ENCODE results near the gene WDR86.

Gene WDR86

DNA sequence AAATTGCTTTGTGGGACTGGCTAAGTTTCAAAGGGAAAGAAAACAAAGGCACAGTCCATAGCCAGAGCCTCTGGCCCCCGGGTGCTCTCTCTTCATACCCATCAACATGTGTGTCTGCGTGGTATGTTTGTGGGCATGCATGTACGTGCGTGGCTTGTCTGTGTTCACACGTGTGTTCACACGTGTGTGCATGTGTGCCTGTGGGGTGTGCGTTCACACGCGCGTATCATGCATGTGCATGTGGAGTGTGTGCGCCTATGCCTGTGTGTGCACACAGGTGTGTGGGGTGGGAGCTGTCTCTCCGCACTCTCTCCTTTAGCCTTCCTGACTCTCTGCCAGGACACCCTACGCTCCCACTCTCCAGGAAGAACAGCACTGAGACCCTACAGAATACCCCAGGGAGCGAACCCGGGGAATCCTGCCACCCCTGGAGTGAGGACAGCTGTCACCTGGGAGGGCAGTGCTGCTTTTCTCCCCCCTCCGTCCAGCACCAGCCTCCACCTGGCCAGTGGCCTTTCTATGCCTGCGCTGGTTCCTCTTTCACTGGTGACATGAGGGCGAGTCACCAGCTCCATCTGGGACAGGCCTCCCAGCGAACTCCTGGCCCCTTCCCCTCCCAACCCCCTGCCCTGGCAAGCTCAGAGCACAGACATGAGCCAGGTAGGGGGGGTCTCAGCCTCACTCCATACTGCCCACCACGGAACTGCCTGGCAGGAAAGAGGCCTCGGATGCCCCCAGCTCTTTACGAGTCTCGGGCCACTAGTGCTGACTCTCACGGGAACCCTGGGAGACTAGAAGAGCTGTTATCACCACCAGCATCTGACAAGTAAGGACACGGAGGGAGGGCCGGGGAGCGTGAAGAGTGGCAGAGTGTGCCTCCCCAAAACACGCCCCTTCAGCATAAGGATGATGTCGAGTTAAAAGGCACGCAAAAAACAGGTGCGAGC lies 16.5 kb downstream of the WDR86 start:
- TF ChIP-seq CTCF (conservative IDR thresholded peaks at IDR 0.05; ENCODE audit: low read depth, low read length) = no peak
- DNase-seq (ENCODE audit: low read depth) = no peak
- H3K4me3 ChIP-seq (ENCODE audit: low read depth, low read length) = no peak overlapping the region

DNA sequence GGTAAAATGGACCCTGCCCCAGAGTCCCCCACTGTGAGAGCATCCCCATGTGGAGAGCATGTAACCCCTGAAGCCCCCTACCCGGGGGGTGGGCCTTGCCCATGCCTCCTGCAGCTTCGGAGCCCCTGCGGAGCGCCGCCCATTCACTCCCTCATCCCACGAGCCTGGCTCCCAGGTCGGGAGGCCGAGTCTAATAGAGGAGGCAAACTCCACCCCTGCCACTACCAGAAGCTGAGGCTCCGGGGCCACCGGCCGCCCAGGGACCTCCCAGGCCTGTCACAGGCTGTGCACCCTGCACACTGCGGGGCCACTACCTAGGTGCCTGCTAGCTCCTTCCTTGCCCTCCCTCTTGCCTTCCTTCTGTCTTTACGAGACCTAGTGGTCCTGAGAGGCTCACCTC lies 17.4 kb downstream of the WDR86 start:
- DNase-seq (ENCODE audit: low read depth) = no peak
- no peak overlapping the region for H3K4me3 ChIP-seq (ENCODE audit: low read depth, low read length)
- TF ChIP-seq CTCF (conservative IDR thresholded peaks at IDR 0.05; ENCODE audit: low read depth, low read length) = no peak

DNA sequence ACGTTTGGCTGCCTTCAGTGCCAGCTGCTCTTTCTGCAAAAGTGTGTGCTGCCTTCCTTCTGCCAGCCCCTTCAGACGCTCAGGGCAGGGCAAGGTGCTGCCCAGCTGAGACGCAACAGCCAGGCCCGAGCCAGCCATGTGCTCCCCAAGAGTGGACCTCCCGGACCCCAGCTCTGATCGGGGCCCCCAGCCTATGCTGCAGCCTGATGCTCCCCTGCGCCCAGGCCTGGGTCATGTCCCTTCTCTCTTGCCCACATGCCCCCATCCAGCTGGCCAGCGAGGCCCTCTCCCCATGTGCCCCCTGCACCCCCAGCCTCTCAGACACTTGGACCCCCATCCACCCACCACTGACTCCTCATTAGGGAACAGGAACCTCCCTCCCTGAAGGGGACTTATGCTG lies 17.8 kb downstream of the WDR86 start:
- no peak for TF ChIP-seq CTCF (conservative IDR thresholded peaks at IDR 0.05; ENCODE audit: low read depth, low read length)
- no peak for DNase-seq (ENCODE audit: low read depth)
- H3K4me3 ChIP-seq (ENCODE audit: low read depth, low read length) = no peak overlapping the region

- DNase-seq (ENCODE audit: low read depth) = no peak
- no peak for TF ChIP-seq CTCF (conservative IDR thresholded peaks at IDR 0.05; ENCODE audit: low read depth, low read length)
- H3K4me3 ChIP-seq (ENCODE audit: low read depth, low read length) = no peak overlapping the region
Observed at GRCh38 chr7:151391358-151391730, 18.5 kb downstream of the WDR86 start.

GRCh38 chr7:151390598-151391357 lies 19.1 kb downstream of the WDR86 start:
- no peak overlapping the region for H3K4me3 ChIP-seq (ENCODE audit: low read depth, low read length)
- no peak for TF ChIP-seq CTCF (conservative IDR thresholded peaks at IDR 0.05; ENCODE audit: low read depth, low read length)
- DNase-seq (ENCODE audit: low read depth) = no peak

GRCh38 chr7:151389768-151390597 lies 19.9 kb downstream of the WDR86 start:
- DNase-seq (ENCODE audit: low read depth) = no peak
- no peak for TF ChIP-seq CTCF (conservative IDR thresholded peaks at IDR 0.05; ENCODE audit: low read depth, low read length)
- no peak overlapping the region for H3K4me3 ChIP-seq (ENCODE audit: low read depth, low read length)
